GM18519 (cell line): ENCODE results near the gene TACC3.

Experiments
- ATAC-seq: cut with Tn5 transposase; IDR thresholded peaks from one replicate; pipeline ENCODE4 v1.9.1; 2021; ENCODE audit warnings: mild to moderate bottlenecking, moderate library complexity; ENCODE audit not compliant: unreplicated experiment, low FRiP score

Gene TACC3

GRCh38 chr4:1769692-1770091, 48.4 kb downstream of the TACC3 start:
- ATAC-seq = no peak

DNA sequence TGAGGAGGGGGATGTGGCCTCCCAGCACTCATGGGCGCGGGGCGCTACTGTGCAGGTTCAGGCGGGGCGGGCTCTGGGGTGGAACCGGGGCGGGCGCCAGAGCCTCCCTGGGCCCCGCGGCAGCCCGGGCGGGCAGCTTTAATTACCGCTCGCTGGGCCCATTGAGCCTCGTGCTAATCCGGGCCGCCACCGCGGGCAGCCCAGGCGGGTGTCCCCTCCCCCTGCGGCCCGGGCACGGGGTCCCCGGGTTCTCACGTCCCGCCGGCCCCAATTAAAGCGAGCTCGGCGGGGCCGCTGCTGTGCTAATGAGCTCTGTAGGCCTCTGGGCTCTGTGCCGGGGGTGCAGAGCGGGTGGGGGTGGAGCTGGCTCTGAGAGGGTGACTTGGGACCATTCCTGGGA, 48.9 kb downstream of the TACC3 start:
- no peak for ATAC-seq

- ATAC-seq = no peak
These were observed 49.5 kb downstream of the TACC3 start for GRCh38 chr4:1770791-1771231.

GRCh38 chr4:1771555-1772305, 50.4 kb downstream of the TACC3 start:
- ATAC-seq = no peak

DNA sequence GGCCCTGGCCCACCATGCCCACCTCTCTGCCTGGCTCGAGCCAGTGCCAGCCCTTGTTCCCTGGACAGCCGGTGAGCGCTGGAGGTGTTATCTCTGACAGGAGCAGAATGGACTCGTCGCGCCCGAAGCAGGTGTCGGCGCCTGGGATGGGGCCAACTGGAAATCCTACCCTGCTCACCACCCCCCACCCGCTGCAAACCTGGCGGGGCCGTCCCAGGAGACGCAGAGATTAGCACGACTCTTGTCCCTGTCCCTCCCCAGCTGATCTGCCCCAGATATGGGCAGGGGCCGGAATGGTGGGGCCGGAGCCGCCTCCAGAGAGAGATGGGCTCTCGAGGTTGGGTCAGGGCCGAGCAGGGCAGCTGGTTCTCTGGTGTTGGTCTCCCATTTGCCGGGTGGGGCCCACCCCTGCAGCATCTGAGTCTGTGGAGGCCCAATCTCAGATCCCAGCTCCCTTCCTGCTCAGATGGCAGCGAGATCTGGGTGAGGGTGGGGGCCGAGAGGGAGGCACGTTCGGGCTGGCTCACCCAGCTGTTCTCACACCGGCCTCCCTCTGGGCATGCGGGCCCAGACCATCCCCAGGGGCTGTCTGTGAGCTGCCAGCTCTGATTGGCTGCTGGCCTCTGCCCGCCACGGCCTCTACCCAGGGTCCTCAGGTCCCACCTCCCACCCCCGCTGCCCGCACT, 51.7 kb downstream of the TACC3 start:
- no peak for ATAC-seq

DNA sequence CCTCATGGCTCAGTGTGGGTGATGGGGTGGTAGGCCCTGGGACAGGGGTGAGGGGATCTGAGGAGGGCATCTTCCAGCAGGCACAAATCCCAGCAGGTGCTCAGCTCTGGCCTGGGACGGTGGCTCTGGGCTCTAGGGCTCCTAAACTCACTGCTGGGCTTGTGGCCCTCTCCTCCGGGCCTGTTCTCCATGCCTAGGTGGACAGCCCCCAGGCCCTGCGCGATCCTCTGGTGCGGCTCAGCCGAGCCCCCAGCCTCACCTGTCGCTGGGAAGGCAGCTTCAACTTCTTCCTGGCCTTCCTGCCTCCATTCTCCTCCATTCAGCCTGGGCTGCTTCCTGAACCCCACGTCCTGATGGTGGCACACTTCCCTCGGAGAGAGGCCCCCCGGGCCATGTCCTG, 52.4 kb downstream of the TACC3 start:
- no peak for ATAC-seq

DNA sequence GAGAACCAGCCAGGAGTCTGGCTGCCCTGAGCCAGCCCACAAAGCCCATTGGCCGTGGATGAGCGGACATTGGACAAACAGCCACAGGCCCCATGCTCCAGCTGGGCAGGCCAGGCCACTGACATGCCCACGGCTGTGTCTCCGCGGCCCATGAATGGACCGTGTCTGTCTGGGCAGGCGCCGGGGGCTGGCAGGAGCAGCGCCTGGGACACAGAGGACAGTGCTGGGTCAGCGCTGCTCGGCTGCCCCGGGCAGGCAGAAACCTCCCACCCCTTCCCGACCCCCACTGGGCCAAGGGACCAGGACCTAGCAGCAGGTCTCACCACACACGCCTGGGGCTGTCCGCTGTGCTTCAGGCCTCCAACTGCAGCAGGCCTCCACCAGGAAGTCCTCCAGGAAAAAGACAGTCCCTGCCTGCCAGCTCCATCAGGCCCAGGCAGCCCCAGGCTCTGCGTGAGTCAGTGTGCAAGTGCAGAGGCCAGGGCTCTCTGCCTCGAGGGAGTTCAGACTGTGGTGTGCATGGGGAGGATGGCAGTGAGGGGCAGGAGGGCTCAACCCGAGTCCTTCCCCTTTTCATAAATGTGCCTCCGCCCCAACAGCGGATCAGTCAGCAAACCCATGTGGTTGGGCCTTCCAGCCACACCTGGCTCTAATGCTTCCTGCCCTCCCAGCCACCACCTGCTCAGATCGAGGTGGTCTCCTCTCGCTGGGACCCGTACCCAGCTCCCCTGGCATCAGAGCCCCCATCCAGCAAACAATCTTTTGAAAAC, 54.6 kb downstream of the TACC3 start:
- ATAC-seq = no peak

DNA sequence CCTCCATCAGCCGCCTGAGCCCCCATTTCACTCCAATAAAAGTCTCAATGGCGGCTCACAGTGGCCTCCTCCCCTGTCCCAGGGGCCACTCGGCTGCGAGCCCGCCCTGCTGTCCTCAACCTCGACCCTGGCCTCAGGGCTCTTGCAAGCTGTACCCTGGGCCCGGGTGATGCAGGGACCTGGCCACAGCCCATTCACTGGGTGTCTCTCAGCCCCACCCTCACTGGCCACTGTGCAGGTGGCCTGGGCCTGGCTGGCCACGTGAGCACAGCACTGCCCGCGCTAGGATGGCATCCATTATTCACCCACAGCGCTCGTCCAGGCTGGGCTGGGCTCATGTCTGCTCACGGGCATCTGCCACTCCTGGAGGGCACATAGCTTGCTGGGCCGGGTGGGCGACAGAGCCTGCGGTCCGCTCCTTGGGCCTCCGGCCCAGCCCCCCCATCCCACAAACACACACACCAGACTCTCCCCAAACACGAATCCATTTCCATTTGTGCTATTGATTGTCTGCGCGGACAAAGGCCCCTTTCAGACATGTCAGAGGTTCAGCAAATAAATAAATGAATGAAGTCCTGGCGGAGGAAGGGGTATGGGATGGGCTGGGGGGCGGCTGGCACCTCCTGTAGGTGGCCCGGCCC, 55.3 kb downstream of the TACC3 start:
- ATAC-seq = no peak

GRCh38 chr4:1777822-1778641, 56.7 kb downstream of the TACC3 start:
- no peak for ATAC-seq

GRCh38 chr4:1778642-1779392, 57.5 kb downstream of the TACC3 start:
- ATAC-seq = no peak

DNA sequence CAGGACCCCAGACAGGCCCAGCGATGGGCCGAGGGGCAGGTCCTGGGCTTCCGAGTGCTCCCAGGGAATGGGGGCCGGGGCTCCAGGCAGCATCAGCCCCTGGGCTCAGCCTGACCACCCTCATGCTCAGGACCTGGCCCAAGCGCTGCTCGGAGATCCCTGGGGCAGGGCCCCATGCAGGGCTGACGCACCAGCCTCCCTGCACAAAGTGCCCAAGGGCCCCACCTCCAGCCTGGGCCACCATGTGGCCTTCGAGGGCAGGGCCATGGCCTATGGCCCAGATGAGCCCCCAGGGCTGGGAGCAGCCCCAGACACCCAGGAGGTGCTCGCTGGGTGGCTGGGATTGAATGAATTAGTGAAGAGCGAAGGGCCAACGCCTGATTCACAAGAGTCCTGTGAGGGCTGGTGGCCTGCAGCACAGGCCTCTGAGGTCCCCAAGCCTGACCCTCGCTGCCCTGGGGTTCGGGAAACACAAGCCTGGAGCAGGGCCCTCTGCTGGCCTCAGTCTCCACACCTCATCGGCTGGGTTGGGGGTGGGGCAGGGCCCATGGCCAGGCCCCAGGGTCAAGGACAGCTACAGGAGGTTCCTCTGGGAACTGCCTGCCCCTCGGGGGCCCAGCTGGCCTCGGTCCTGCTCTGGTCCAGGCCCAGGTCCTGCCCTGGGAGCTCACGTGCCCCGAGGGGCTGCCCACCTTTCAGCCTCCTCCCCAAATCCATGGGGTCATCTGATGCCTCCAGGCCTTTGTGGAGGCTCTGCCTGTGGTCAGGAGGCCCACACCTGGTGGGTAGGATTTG, 58.5 kb downstream of the TACC3 start:
- ATAC-seq = no peak

GRCh38 chr4:1780435-1780834, 59.1 kb downstream of the TACC3 start:
- no peak for ATAC-seq

GRCh38 chr4:1783015-1783414, 61.7 kb downstream of the TACC3 start:
- no peak for ATAC-seq

DNA sequence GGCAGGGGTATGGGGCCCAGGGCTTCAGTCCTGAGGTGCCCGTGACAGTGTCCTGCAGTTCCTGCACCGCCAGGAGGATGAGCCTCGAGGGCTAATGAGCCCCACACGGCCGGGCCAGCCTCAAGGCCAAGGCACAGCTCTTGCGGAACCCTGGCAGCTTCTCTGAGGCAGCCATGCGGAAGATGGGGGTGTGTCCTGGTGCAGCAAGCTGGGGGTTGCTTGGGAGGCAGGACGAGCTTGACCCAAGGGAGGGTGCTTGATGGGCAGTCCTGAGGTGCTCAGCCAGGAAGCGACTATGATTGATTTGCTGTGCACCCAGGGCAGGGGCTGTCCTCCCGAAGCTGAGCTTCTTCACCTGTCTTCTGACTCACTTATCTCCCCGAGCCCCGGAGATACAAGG, 62.6 kb downstream of the TACC3 start:
- no peak for ATAC-seq

- no peak for ATAC-seq
These were observed 63.1 kb downstream of the TACC3 start for GRCh38 chr4:1784395-1784788.

- ATAC-seq = no peak
These were observed 63.7 kb downstream of the TACC3 start for GRCh38 chr4:1784789-1785591.

GRCh38 chr4:1785592-1785991, 64.3 kb downstream of the TACC3 start:
- ATAC-seq = no peak
